ENCODE results near the gene EHMT1. TPM values are rescaled to one million over a fixed set of nuclear protein-coding genes. Genes with fewer than 3 reads are reported as not detected.

Gene EHMT1
- total RNA-seq, 2 experiments from 2014 or later: 80.6 to 87.8 TPM

- Histone ChIP-seq H3K27ac (ENCODE audit: low read depth in 1 of 2, low read length in 2 of 2) (no peak overlapping the region), H3K4me1 (ENCODE audit: insufficient read depth, low read length) (no peaks in the 10 kb centered on the region), H3K36me3 (ENCODE audit: insufficient read depth, low read length) (peaks cover 22% of the 10 kb centered on the region), H3K27me3 (ENCODE audit: control insufficient read depth in 1 of 2, insufficient read depth in 2 of 2, low read length in 2 of 2) (no peaks in the 10 kb centered on the region), H3K4me3 (ENCODE audit: low read length) (no peak overlapping the region), H3K9me3 (ENCODE audit: control insufficient read depth in 1 of 2, insufficient read depth in 1 of 2, low read length in 2 of 2) (peaks cover 0 to 11% of the 10 kb centered on the region in 2 experiments)
- Mint-ChIP-seq H3K4me1 (ENCODE audit: low read depth) (no peaks in the 10 kb centered on the region), H3K27ac (no peak overlapping the region), H3K4me3 (no peak overlapping the region), H3K9me3 (no peaks in the 10 kb centered on the region), H3K27me3 (no peaks in the 10 kb centered on the region), H3K36me3 (ENCODE audit: low read depth) (peaks cover 79% of the 10 kb centered on the region)
- ATAC-seq (ENCODE audit: poor library complexity) (no peak), DNase-seq (no peak)
- POLR2A ChIA-PET: no interaction called here
- intact Hi-C loops (cut with DNase I, micrococcal nuclease): no loop called here
- CTCF ChIA-PET: no interaction called here
- no peak for TF ChIP-seq CTCF (IDR thresholded peaks at IDR 0.05)
Measured at GRCh38 chr9:137738703-137739102, 119.9 kb downstream of the EHMT1 start.

GRCh38 chr9:137739371-137740309 is 120.8 kb downstream of the EHMT1 start:
- no peak overlapping the region for H3K27ac ChIP-seq (ENCODE audit: low read depth in 1 of 2, low read length in 2 of 2)
- TF ChIP-seq CTCF (IDR thresholded peaks at IDR 0.05): no peak
- no peak overlapping the region for H3K4me3 ChIP-seq (ENCODE audit: low read length)
- H3K27me3 ChIP-seq (ENCODE audit: control insufficient read depth in 1 of 2, insufficient read depth in 2 of 2, low read length in 2 of 2): no peaks in the 10 kb centered on the region
- no peaks in the 10 kb centered on the region for H3K4me1 ChIP-seq (ENCODE audit: insufficient read depth, low read length)
- peaks cover 26% of the 10 kb centered on the region for H3K36me3 ChIP-seq (ENCODE audit: insufficient read depth, low read length)
- H3K27ac Mint-ChIP-seq: no peak overlapping the region
- ATAC-seq (ENCODE audit: poor library complexity) (no peak), DNase-seq (no peak)
- intact Hi-C loops (cut with DNase I, micrococcal nuclease): no loop called here
- POLR2A ChIA-PET: no interaction called here
- H3K9me3 ChIP-seq (ENCODE audit: control insufficient read depth in 1 of 2, insufficient read depth in 1 of 2, low read length in 2 of 2): peaks cover 0 to 1% of the 10 kb centered on the region in 2 experiments
- no peaks in the 10 kb centered on the region for H3K27me3 Mint-ChIP-seq
- H3K36me3 Mint-ChIP-seq (ENCODE audit: low read depth): peaks cover 79% of the 10 kb centered on the region
- no peak overlapping the region for H3K4me3 Mint-ChIP-seq
- CTCF ChIA-PET: no interaction called here
- H3K4me1 Mint-ChIP-seq (ENCODE audit: low read depth): peaks cover 2% of the 10 kb centered on the region
- no peaks in the 10 kb centered on the region for H3K9me3 Mint-ChIP-seq

GRCh38 chr9:137740312-137740711 is 121.5 kb downstream of the EHMT1 start:
- CTCF ChIA-PET: no interaction called here
- H3K9me3 Mint-ChIP-seq: no peaks in the 10 kb centered on the region
- DNase-seq (no peak), ATAC-seq (ENCODE audit: poor library complexity) (no peak)
- Histone ChIP-seq H3K4me3 (ENCODE audit: low read length) (no peak overlapping the region), H3K36me3 (ENCODE audit: insufficient read depth, low read length) (peaks cover 33% of the 10 kb centered on the region), H3K27me3 (ENCODE audit: control insufficient read depth in 1 of 2, insufficient read depth in 2 of 2, low read length in 2 of 2) (no peaks in the 10 kb centered on the region), H3K9me3 (ENCODE audit: control insufficient read depth in 1 of 2, insufficient read depth in 1 of 2, low read length in 2 of 2) (no peaks in the 10 kb centered on the region), H3K4me1 (ENCODE audit: insufficient read depth, low read length) (peaks cover under 1% of the 10 kb centered on the region), H3K27ac (ENCODE audit: low read depth in 1 of 2, low read length in 2 of 2) (no peak overlapping the region)
- intact Hi-C loops (cut with DNase I, micrococcal nuclease): no loop called here
- no peak overlapping the region for H3K27ac Mint-ChIP-seq
- no peak overlapping the region for H3K4me3 Mint-ChIP-seq
- TF ChIP-seq CTCF (IDR thresholded peaks at IDR 0.05): no peak
- peaks cover 78% of the 10 kb centered on the region for H3K36me3 Mint-ChIP-seq (ENCODE audit: low read depth)
- POLR2A ChIA-PET: no interaction called here
- no peaks in the 10 kb centered on the region for H3K27me3 Mint-ChIP-seq
- peaks cover 9% of the 10 kb centered on the region for H3K4me1 Mint-ChIP-seq (ENCODE audit: low read depth)

Measured in CD4-positive, alpha-beta T cell (primary cell).